ENCODE data around the gene LGALS9. TPM values are rescaled to one million over a fixed set of nuclear protein-coding genes. Genes with fewer than 3 reads are reported as not detected.

Gene LGALS9
- total and polyA plus RNA-seq, 9 of the 15 experiments (the other 6 are each of a cell fraction or from before 2014, with no cell fraction given): 0.45 to 6.9 (median 2.8) TPM

DNA sequence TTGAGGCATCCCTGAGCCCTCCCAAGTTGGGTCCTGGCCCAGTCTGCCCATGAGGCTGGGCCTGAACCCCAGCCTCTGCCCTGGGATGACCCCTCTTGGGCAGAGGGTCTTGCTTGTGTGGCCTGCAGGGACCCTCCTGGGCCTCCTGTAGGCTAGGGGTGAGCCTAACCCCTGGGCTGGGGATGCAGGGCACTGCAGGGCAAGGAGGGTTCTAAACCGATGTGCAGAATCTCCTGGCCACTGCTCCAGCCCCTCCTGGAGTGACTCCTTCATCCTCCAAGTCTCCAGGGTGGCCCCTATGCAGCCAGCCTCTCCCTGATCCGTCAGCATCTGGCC lies 37.5 kb downstream of the LGALS9 start:
- in situ Hi-C loops (cut with MboI) (loop anchor here (10.0 kb wide), 1 partner anchor 76 kb away; no protein-coding TSS in a partner anchor), intact Hi-C loops (cut with micrococcal nuclease) (no loop called here)
- H3K4me1 ChIP-seq (replicated peaks in 1 of 2; ENCODE audit: control insufficient read depth in 2 of 2, insufficient read depth in 2 of 2, low read length in 2 of 2): no peaks in the 10 kb centered on the region
- BruUV-seq (replicated peaks): no TSS peak
- ATAC-seq: no peak
- DNase-seq (ENCODE audit: extremely low read depth in 1 of 4, low spot score in 3 of 4): no peak
- H2AFZ ChIP-seq (ENCODE audit: low read depth, low read length): no peak overlapping the region
- H3K9me1 ChIP-seq (ENCODE audit: control insufficient read depth, insufficient read depth, low read length): no peaks in the 10 kb centered on the region
- peaks cover 0 to 29% of the 10 kb centered on the region in 2 experiments; a peak in 3 of 5 replicates for H3K27me3 ChIP-seq (ENCODE audit: control insufficient read depth in 2 of 2, insufficient read depth in 2 of 2, low read length in 2 of 2)
- no peaks in the 10 kb centered on the region for H3K9me3 ChIP-seq (replicated peaks; ENCODE audit: control insufficient read depth, insufficient read depth, low read depth, low read length)
- ChIA-PET POLR2A (no interaction called here), CTCF (ENCODE audit: low intra/inter-chr PET ratio) (no interaction called here)
- H3K4me3 ChIP-seq: no peak overlapping the region
- H3K36me3 ChIP-seq (ENCODE audit: control insufficient read depth, insufficient read depth, low read length): no peaks in the 10 kb centered on the region
- no peak overlapping the region for H3K27ac ChIP-seq (ENCODE audit: extremely low read depth, low read depth, low read length)
- H3K79me2 ChIP-seq (ENCODE audit: control insufficient read depth, insufficient read depth, low read length): no peaks in the 10 kb centered on the region
- WGBS (ENCODE audit: insufficient coverage, low coverage, missing lambda C conversion rate): 0% methylated on average over 2 of the region's 2 CpGs
- H3K4me2 ChIP-seq (ENCODE audit: insufficient read depth, low read length): no peak overlapping the region
- TF ChIP-seq NFE2L1 (tag; IDR thresholded peaks at IDR 0.05; ENCODE audit: borderline replicate concordance, low read depth) (no peak), TCF3 (CRISPR knock-in tag; IDR thresholded peaks at IDR 0.05) (no peak), DDX20 (tag; IDR thresholded peaks at IDR 0.05; ENCODE audit: low read depth) (no peak), SNRNP70 (optimal IDR thresholded peaks at IDR 0.05; ENCODE audit: low read depth, low read length) (no peak), FOXK1 (CRISPR knock-in tag; IDR thresholded peaks at IDR 0.05; ENCODE audit: borderline replicate concordance) (no peak), GTF2F1 (IDR thresholded peaks at IDR 0.05; ENCODE audit: low read depth, low read length) (no peak), KAT7 (CRISPR knock-in tag; IDR thresholded peaks at IDR 0.05; ENCODE audit: borderline replicate concordance) (no peak), SMC3 (conservative IDR thresholded peaks at IDR 0.05; ENCODE audit: insufficient read depth, low read depth, low read length) (no peak), MAFF (IDR thresholded peaks at IDR 0.05; ENCODE audit: low read length) (no peak), ZNF75A (CRISPR knock-in tag; IDR thresholded peaks at IDR 0.05) (no peak), U2AF2 (optimal IDR thresholded peaks at IDR 0.05; ENCODE audit: low read depth, low read length) (no peak), PML (IDR thresholded peaks at IDR 0.05; ENCODE audit: low read length) (no peak), PHB (CRISPR knock-in tag; IDR thresholded peaks at IDR 0.05) (no peak), SP2 (IDR thresholded peaks at IDR 0.05; ENCODE audit: extremely low read depth, low read depth, low read length, poor library complexity, severe bottlenecking) (no peak), CXXC5 (CRISPR knock-in tag; IDR thresholded peaks at IDR 0.05) (no peak)
- TF ChIP-seq, protein P1, sequence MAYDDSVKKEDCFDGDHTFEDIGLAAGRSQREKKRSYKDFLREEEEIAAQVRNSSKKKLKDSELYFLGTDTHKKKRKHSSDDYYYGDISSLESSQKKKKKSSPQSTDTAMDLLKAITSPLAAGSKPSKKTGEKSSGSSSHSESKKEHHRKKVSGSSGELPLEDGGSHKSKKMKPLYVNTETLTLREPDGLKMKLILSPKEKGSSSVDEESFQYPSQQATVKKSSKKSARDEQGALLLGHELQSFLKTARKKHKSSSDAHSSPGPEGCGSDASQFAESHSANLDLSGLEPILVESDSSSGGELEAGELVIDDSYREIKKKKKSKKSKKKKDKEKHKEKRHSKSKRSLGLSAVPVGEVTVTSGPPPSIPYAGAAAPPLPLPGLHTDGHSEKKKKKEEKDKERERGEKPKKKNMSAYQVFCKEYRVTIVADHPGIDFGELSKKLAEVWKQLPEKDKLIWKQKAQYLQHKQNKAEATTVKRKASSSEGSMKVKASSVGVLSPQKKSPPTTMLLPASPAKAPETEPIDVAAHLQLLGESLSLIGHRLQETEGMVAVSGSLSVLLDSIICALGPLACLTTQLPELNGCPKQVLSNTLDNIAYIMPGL (CRISPR knock-in tag; IDR thresholded peaks at IDR 0.05): no peak
- TF ChIP-seq, protein P2, sequence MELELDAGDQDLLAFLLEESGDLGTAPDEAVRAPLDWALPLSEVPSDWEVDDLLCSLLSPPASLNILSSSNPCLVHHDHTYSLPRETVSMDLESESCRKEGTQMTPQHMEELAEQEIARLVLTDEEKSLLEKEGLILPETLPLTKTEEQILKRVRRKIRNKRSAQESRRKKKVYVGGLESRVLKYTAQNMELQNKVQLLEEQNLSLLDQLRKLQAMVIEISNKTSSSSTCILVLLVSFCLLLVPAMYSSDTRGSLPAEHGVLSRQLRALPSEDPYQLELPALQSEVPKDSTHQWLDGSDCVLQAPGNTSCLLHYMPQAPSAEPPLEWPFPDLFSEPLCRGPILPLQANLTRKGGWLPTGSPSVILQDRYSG (tag; conservative IDR thresholded peaks at IDR 0.05; ENCODE audit: low read depth): no peak
- TF ChIP-seq, protein P3, sequence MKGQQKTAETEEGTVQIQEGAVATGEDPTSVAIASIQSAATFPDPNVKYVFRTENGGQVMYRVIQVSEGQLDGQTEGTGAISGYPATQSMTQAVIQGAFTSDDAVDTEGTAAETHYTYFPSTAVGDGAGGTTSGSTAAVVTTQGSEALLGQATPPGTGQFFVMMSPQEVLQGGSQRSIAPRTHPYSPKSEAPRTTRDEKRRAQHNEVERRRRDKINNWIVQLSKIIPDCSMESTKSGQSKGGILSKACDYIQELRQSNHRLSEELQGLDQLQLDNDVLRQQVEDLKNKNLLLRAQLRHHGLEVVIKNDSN (CRISPR knock-in tag; IDR thresholded peaks at IDR 0.05): no peak
- no peak for FAIRE-seq
- no peaks in the 10 kb centered on the region for H4K20me1 ChIP-seq (replicated peaks; ENCODE audit: control insufficient read depth, insufficient read depth, low read length)
- H3K9ac ChIP-seq (ENCODE audit: insufficient read depth in 1 of 2, low read depth in 2 of 2, low read length in 2 of 2): no peak overlapping the region
